GM18858 (cell line): ENCODE results near the gene SEPHS1.
"Not testable (repeated sequence)": the region's sequence is repeated elsewhere in the genome, so short reads cannot be mapped to it uniquely, and the experiment has no call there.

Experiments used
- ATAC-seq: cut with Tn5 transposase; IDR thresholded peaks from one replicate; pipeline ENCODE4 v1.9.1; 2021; ENCODE audit not compliant: unreplicated experiment

Gene SEPHS1, protein sequence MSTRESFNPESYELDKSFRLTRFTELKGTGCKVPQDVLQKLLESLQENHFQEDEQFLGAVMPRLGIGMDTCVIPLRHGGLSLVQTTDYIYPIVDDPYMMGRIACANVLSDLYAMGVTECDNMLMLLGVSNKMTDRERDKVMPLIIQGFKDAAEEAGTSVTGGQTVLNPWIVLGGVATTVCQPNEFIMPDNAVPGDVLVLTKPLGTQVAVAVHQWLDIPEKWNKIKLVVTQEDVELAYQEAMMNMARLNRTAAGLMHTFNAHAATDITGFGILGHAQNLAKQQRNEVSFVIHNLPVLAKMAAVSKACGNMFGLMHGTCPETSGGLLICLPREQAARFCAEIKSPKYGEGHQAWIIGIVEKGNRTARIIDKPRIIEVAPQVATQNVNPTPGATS

DNA sequence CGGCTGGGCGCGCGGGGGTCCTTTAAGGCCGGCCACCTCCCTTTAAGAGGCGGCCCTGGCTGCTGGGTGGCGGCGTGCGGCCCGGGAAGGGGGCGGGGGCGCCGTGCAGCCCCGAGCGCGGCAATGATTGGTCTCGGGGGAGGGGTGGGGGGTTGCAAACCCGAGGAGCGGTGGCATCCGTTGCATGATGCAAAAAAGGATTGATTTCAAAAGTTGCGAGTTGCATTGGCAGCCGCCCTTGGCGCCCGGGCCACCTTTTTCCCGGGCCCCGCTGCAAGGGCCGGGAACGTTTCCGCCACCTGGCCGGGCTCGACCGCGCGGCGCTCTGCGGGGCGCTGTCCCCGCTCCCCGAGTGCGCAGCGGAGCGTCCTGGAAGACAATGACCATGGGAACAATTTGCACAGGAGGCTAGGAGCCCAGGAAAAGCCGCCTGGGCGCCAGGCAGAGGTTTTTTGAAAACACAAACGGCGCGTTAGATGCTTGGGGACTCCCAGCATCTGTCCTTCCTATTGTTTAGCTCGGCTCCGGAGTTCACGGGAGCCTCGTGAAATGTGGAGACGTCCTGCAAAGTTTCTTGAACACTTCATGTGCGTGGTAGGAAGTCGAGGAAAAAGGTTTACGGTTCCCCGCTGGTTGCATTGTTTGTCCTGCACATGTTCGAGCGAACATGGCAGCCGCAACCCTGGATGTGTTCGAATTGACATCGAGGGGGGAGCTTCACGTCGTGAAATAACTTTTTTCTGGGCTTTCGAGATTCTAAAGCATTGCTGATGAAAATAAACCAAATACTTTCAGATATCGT lies at the start of gene SEPHS1:
Gene SEPHS1, minus strand, starts transcription at position 78 of the 802 bp plus-strand sequence. CDS start 3,343 bp downstream, outside the sequence.
- ATAC-seq, result peak; percentile 48

DNA sequence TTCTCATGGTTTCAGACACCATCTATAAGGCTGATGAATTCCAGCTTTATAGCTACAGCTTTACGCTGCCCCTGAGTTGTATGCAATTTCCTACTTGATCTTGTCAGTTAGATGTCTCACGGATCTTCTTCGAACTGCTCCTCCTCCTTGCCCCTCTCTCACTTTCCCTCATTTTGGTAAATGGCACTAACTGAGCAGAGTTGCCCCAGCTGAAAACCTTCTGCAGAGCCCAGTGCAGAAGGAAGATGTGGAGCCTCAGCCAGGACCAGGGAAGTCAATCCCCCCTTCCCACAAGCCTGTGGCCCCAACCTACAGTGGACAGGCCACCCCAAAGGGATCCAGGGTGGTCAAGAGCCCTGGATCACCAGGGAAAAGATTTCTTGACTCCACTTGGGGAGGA lies 49.0 kb upstream of the SEPHS1 start:
- ATAC-seq, result no peak

DNA sequence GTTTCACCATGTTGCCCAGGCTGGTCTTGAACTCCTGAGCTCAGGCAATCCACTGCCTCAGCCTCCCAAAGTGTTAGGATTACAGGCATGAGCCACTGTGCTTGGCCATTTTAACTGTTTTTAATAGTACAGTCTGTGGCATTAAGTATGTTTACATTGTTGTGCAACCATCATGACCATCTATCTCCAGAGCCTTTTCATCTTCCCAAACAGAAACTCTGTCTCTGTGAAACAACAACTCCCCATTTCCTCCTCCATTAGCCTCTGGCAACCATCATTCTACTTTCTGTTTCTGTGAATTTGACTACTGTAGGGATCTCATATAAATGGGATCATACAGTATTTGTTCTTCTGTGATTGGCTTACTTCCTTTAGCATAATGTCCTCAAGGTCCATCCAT lies 48.3 kb upstream of the SEPHS1 start:
- no peak for ATAC-seq

DNA sequence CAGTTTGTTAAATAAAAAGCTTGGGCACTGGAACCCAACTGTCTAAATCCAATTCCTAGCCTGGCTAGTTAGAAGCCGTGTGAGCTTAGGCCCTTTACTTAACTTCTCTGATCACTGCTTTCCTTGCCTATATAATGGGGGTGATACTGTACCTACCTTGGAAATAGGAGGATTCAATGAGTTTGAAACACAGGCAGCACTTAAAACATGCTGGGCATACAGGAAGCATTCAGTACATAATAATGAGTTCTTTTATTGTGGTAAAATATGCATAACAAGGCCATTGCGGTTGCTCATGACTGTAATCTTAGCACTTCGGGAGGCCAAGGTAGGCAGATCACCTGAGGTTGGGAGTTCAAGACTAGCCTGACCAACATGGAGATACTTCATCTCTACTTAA lies 47.4 kb upstream of the SEPHS1 start:
- no peak for ATAC-seq

DNA sequence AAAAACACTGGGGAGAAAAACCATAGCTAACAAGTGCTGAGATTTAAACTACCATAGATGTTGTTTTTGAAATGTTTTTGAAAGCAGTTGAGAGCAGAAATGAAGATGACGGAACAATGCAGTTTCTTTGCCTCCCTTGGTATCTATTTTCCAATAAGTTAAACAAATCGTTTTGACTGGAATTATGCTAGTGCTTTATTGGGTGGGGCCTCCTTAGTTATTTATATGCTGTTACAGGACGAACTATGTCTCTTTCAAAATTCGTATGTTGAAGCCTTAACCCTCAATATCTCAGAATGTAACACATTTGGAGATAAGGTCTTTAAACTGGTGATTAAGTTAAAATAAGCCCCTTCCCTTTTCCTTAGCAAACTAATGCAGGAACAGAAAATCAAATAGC lies 45.5 kb upstream of the SEPHS1 start:
- ATAC-seq, result no peak

DNA sequence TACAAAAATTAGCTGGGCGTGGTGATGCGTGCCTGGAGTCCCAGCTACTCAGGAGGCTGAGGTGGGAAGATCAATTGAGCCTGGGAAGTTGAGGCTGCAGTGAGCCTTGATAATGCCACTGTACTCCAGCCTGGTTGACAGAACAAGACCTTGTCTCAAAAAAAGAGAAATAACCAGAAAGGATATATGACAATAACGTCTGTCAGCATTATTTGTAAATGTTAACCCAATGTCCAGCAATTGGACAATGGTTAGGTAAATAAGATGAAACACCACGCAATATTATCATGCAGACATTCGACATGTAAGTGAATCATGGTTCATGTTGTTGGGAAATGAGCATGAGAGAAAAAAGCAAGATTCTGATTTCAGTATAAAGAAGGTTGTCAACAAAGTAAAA lies 44.6 kb upstream of the SEPHS1 start:
- no peak for ATAC-seq

DNA sequence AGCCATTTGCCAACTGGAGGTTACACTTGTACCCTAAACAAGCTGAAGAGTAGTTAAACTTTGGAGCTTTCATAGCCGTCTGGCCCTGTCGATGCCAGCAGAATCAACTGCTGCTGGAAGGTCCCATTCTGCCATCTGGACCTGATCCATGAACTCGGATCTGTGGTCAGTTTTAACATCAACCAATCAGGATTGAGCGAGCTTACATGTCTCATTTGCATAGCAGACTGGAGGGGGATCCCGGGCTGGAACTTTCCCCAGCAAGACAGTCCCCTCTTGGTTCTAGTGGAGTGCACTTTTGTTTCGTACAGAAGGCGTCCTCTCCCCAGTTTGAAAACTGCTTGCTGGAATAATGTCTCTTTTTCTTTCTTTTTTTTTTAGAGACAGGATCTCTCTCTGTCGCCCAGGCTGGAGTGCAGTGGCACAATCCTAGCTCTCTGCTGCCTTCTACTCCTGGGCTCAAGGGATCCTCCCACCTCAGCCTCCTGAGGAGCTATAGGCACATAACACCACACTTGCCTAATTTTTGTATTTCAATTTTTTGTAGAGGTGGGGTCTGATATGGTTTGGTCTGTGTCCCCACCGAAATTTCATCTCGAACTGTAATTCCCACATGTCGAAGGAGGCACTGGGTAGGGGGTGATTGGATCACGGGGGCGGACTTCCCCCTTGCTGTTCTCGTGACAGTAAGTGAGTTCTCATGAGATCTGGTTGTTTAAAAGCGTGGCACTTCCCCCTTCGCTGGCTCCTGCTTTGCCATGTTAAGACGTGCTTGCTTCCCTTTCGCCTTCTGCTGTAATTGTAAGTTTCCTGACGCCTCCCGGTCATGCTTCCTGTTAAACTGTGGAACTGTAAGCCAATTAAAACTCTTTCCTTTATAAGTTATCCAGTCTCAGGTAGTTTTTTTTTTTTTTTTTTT lies 42.8 kb upstream of the SEPHS1 start:
- no peak for ATAC-seq

DNA sequence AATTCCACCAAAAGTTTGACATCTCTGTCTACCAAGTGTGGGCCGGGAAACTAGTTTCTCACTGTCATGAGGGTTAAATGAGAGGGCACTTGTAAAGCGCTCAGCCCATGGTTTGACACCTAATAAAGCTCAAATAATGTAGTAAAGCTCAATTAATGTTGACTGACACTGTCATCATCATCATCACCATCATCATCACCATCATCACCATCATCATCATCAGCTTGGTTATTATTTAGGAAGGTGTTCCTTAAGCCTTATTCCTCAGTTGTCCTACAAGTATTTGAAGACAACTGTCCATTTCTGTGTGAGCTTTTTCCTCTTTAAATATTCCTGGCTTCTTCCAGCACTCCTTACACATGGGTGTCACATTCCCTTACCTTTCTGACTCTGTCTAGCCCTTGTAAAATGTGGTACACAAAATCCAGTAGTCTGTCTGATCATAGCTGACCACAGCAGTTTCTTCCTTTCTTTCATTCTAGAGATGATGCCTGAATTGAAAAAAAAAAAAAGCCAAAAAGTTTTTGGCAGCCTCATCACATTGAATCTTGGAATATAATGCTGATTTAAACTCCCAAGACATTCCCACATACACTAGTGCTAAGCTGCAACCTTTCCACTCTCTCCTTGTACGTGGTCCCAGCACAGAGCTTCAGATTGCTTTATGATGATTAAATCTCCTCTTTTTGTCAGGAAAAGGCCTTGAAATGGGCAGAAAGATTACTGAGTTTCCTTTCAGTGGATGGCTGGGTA lies 40.6 kb upstream of the SEPHS1 start:
- ATAC-seq, result no peak

DNA sequence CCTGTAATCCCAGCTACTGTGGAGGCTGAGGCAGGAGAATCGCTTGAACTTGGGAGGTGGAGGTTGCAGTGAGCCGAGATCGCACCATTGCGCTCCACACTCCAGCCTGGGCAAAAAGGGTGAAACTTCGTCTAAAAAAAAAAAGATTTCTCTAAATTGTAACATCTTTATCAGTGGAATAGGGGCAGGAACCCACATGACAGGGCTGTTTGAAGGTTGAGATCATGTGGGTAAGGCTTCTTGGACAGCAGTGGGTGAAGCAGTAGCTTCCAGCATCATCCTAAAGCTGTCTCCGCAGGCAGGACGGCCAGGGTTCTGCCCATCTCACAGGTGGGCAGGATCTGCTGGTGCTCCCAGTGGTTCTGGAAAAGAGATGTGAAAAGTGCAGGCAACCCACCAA lies 37.9 kb upstream of the SEPHS1 start:
- no peak for ATAC-seq

DNA sequence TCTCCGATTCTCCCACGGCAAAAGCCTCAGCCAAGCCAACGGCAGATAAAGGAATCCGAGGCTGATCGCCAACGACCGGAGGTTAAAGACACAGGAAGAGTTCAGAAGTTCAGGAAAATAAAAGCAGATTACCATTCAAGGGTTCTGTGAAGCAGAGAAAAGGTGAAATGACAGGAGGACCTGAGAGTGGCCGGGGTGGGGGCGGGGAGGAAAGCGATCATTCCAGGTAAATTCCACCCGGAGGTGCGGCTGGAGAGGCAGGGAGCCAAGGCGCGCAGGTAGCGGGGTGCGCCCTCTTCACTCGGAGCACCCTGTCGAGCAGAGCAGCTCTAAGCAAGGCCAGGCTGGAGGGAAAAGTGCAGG lies 35.3 kb upstream of the SEPHS1 start:
- ATAC-seq, result no peak

DNA sequence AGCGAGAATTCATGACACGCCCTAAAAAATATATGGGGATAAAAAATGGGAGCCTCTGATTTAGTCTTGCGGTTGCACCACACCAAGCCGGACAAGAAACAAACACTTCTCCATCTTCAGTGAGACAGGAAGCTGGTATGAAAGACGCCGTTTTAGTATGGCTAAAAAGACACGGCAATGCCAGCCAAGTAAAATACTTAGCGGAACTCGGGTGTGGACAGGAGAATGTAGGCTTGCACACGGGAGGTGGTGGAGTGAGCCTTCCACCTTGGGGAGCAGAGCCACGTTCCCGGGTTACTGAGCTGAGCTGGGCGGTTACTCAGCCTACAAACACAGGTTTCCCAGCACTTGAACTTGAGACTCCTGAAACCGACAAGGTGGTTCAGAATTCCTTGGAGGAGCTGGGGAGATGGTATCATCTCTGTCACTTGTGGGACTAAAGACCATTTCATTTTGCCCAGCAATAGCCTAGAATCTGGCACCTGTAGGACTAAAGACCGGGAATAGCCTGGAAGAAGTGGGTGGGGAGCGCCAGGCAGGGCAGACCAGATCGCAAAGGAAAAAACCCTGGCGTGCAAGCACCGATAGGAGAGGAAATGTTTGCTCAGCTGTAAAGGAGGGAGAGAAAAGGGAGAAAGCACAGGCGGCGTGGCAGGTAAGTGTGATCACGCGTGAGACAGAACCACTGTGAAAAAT lies 34.8 kb upstream of the SEPHS1 start:
- no peak for ATAC-seq

DNA sequence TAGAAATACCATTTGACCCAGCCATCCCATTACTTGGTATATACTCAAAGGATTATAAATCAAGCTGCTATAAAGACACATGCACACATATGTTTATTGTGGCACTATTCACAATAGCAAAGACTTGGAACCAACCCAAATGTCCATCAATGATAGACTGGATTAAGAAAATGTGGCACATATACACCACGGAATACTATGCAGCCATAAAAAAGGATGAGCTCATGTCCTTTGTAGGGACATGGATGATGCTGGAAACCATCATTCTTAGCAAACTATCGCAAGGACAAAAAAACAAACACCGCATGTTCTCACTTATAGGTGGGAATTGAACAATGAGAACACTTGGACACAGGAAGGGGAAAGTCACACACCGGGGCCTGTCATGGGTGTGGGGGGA lies 31.0 kb upstream of the SEPHS1 start:
- ATAC-seq, result not testable (repeated sequence)

DNA sequence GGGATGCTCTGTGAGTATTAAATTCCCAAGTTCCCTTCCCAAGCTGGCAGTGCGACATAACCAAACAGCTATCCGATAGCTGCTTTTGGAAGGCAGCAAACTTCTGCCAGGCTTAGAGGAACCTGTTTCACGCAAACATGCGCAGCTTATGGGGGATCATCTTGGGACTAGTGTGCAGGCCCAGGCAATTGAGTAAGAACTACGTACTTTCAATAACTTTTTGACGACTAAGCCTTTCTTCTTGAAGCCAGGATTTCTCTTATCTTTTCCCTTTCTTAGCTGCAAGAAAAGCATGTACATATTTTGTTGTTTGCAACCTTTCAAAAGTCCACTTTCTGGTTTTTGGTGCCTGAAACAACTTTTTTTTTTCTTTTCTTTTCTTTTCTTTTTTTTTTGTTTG lies 28.7 kb upstream of the SEPHS1 start:
- ATAC-seq, result no peak

DNA sequence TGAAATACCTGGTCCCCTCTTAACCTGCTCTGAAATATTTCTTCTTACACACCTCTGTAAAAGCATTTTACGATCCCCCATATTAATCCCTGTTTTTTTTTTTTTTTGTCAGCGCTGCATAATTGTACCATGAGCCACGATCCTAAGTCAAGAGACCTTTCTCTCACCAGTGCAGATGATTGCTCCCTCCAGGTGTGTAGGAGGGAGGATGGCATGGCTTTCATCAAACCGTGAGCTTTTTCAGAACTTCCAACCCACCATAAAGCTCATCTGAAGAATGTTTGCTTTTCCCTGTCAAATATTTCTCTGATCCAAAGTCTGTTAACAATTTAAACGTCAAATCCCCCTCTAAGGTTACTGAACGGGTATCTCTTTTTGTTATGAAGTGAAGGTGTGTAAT lies 28.2 kb upstream of the SEPHS1 start:
- ATAC-seq, result no peak

DNA sequence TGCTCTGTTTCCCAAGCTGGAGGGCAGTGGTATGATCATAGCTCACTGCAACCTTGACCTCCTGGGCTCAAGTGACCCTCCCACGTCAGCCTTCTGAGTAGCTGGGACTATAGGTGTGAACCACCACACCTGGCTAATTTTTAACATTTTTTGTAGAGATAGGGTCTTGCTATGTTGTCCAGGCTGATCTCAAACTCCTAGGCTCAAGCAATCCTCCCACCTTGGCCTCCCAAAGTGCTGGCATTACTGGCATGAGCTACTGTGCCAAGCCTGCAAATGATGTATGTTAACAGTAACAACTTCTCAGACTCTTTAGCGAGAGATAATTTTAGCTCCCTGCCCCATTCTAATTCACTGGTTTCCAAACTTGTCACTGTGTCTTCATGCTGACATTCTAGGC lies 27.7 kb upstream of the SEPHS1 start:
- ATAC-seq, result no peak

DNA sequence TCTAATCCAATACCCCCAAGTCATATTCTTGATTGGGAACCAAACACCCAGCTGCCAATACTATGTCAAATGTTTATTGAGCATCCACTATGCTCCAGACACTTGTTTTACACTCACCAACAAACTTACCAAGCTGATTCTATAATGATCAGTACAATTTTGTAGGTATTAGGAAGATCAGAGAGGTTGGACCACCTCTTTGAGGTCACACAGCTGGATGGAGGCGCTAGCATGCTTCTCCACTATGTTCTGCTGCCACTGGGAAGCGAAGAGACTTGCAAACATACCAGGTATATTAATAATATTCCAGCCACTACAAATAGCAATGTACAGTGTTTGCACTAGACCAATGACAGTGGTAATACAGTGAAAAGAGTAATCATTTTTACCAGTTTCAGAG lies 25.6 kb upstream of the SEPHS1 start:
- no peak for ATAC-seq

DNA sequence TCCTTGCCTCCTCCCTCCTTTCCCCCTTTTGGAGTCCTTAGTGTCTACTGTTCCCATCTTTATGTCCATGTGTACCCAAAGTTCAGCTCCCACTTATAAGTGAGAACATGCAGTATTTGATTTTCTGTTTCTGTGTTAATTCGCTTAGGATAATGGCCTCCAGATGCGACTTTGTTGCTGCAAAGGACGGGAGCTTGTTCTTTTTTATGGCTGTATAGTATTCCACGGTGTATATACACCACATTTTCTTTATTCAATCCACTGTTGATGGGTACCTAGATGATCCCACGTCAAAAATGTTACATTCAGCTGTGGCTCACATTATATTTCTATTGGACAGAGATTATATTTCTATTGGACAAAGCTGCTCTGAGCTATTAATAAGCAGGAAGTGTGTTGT lies 24.4 kb upstream of the SEPHS1 start:
- ATAC-seq, result no peak

DNA sequence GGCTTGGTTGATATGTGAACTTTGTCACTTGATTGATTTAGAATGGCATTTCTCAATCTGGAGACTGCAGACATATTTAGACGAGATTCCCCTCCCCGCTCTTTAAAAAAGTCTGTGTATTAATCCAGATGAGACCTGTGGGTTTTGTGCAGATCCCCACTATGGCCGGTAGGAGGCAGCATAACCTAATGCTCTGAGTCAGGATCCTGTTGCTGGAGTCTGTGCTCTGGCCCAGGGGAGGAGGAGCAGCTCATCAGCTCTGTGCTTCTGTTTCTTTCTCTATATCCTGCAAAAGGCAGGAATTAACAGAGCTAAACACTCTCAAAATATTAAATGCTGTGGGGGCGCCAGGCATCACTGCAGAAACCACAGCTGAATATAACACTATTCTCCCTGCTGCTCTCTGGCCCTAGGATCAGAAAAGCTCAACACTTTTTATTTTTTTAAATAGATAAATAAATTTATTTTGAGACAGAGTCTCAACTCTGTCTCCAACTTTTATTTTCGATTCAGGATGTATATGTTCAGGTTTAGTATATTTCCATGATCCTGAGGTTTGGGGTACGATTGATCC lies 23.9 kb upstream of the SEPHS1 start:
- peak; percentile 65 for ATAC-seq

DNA sequence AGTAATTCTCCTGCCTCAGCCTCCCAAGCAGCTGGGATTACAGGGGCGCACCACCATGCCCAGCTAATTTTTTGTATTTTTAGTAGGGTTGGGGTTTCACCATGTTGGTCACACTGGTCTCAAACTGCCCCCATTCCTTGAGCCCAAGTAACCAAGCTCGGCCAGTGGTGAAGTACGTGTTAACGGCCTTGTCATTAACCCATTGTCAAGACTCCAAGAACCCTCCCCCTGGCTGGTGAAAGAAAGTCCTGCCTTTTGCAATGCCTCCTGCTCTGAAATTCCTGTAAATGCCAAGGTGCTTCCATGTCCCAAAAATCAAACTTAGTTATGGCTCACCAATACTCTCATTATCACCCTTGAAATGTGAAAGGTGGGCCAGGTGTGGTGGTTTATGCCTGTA lies 18.8 kb upstream of the SEPHS1 start:
- no peak for ATAC-seq

DNA sequence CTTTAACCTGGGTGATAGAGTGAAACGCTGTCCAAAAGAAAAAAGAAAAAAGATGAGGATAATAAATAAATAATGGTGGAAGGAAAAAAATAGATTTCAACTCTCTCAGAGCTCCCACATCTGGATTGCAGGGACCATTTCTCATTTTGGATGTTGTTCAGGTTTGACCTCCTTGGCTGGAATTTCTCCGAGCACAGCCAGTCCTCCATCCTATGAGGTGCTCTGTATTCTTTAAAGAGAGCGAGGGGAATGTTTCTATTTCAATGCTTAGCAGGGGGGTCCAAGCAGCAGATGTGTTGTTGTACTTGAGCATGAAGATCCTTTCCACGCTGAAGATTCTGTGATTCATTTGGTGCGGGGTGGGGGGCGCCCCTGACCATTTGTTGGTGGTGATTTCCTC lies 17.7 kb upstream of the SEPHS1 start:
- ATAC-seq, result no peak
